HG02852 (cell line): ENCODE data around the gene ZMYM2.

Source experiments
- ATAC-seq: cut with Tn5 transposase; IDR thresholded peaks from one replicate; pipeline ENCODE4 v1.9.1; 2021; ENCODE audit warnings: mild to moderate bottlenecking, moderate library complexity; ENCODE audit not compliant: unreplicated experiment

ZMYM2 gene

GRCh38 chr13:20131057-20131832 is 172.7 kb downstream of the ZMYM2 start:
- no peak for ATAC-seq

GRCh38 chr13:20132052-20132634 is 173.6 kb downstream of the ZMYM2 start:
- no peak for ATAC-seq

GRCh38 chr13:20134732-20135131 is 176.2 kb downstream of the ZMYM2 start:
- ATAC-seq, result no peak

GRCh38 chr13:20136781-20137703 is 178.5 kb downstream of the ZMYM2 start:
- no peak for ATAC-seq

- no peak for ATAC-seq
Observed at GRCh38 chr13:20137875-20138274, 179.3 kb downstream of the ZMYM2 start.

- ATAC-seq, result no peak
Observed at GRCh38 chr13:20140487-20140886, 182.0 kb downstream of the ZMYM2 start.
